ENCODE measurements around the gene FBXL17. TPM values are rescaled to one million over a fixed set of nuclear protein-coding genes. Genes with fewer than 3 reads are reported as not detected.

Gene FBXL17
- total RNA-seq, 1 experiment from 2014 or later: 18.2 TPM

DNA sequence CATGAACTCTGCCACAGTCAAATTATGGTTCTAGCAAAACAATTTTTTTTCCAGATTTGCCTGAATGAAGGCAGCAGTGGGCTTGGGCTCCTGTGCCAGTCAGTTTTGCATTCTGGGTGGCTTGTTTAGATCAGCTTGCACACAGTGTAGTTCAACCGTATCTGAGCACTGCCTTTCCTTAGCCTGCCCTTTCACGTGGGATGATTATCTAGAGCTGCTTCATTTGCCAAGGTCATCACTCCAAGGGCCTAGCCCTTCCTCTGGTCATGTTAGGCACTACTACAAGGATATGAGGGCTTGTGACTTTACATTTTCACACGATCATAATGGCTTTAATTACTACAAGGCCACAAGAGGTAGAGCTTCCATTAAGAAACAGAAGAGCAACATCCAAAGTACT, 560.6 kb downstream of the FBXL17 start:
- peaks cover 11% of the 10 kb centered on the region for H3K27me3 Mint-ChIP-seq (ENCODE audit: insufficient read depth, unreplicated experiment)
- H3K9me3 Mint-ChIP-seq (ENCODE audit: unreplicated experiment): peaks cover 16% of the 10 kb centered on the region
- POLR2A ChIA-PET: no interaction called here

DNA sequence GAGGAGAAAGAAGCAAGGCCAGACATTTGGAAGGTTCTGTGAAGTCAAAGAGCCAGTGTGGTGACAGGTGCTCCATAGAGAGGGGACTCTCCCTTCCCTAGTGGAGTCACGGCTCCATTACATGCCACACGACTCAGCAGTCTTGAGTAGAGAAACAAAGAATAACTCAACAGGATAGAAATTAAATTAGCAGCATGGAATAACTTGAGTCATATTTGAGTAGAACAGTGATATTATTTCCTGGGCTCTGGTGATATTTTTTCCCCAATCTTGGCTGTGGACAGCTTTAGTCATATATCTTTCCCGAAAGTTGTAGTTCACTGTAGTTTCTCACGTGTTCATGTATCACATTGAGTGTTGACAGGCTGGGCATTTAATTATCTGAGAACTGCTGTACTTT, 561.5 kb downstream of the FBXL17 start:
- H3K4me3 Mint-ChIP-seq (ENCODE audit: unreplicated experiment): no peak overlapping the region
- no peaks in the 10 kb centered on the region for H3K36me3 Mint-ChIP-seq (ENCODE audit: insufficient read depth, unreplicated experiment)
- no peak for DNase-seq (ENCODE audit: unreplicated experiment)
- no peaks in the 10 kb centered on the region for H3K4me1 Mint-ChIP-seq (ENCODE audit: insufficient read depth, unreplicated experiment)
- TF ChIP-seq, protein P1, sequence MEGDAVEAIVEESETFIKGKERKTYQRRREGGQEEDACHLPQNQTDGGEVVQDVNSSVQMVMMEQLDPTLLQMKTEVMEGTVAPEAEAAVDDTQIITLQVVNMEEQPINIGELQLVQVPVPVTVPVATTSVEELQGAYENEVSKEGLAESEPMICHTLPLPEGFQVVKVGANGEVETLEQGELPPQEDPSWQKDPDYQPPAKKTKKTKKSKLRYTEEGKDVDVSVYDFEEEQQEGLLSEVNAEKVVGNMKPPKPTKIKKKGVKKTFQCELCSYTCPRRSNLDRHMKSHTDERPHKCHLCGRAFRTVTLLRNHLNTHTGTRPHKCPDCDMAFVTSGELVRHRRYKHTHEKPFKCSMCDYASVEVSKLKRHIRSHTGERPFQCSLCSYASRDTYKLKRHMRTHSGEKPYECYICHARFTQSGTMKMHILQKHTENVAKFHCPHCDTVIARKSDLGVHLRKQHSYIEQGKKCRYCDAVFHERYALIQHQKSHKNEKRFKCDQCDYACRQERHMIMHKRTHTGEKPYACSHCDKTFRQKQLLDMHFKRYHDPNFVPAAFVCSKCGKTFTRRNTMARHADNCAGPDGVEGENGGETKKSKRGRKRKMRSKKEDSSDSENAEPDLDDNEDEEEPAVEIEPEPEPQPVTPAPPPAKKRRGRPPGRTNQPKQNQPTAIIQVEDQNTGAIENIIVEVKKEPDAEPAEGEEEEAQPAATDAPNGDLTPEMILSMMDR (IDR thresholded peaks at IDR 0.05; ENCODE audit: unreplicated experiment): no peak
- intact Hi-C loops (cut with micrococcal nuclease): no loop called here
- BruUV-seq (replicated peaks): no TSS peak
- H3K27me3 Mint-ChIP-seq (ENCODE audit: insufficient read depth, unreplicated experiment): peaks cover 11% of the 10 kb centered on the region
- H3K9me3 Mint-ChIP-seq (ENCODE audit: unreplicated experiment): peaks cover 16% of the 10 kb centered on the region
- no peak overlapping the region for H3K27ac Mint-ChIP-seq (ENCODE audit: low read depth, unreplicated experiment)
- POLR2A ChIA-PET: interaction anchor here (1.0 kb wide), 1 partner anchor 10 kb away, joined by 3 read pairs; no protein-coding TSS in a partner anchor
- CTCF ChIA-PET: no interaction called here

More for the DNA sequence above, 560.6 kb downstream of the FBXL17 start:
- CTCF ChIA-PET: no interaction called here
- Mint-ChIP-seq H3K4me1 (ENCODE audit: insufficient read depth, unreplicated experiment) (no peaks in the 10 kb centered on the region), H3K36me3 (ENCODE audit: insufficient read depth, unreplicated experiment) (no peaks in the 10 kb centered on the region), H3K4me3 (ENCODE audit: unreplicated experiment) (no peak overlapping the region), H3K27ac (ENCODE audit: low read depth, unreplicated experiment) (no peak overlapping the region)
- TF ChIP-seq, protein P1 (IDR thresholded peaks at IDR 0.05; ENCODE audit: unreplicated experiment): no peak
- BruUV-seq (replicated peaks): no TSS peak
- intact Hi-C loops (cut with micrococcal nuclease): no loop called here
- no peak for DNase-seq (ENCODE audit: unreplicated experiment)

DNA sequence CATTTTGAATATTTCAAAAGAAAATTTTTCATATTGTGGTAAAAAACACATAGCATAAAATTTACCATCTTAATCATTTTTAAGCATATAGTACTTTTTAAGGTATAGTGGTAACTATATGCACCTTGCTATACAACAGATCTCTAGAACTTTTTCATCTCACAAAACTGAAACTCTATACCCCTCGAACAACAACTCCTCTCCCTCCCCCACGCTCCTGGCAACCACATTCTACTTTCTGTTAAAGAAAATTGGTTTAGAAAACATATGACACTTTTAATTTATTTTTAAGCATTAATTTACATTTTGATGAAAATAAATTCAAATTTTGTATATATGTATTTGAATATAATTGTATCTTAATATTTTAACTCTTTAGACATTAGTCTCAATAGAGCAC, 563.9 kb downstream of the FBXL17 start:
- no peaks in the 10 kb centered on the region for H3K36me3 Mint-ChIP-seq (ENCODE audit: insufficient read depth, unreplicated experiment)
- peaks cover 13% of the 10 kb centered on the region for H3K9me3 Mint-ChIP-seq (ENCODE audit: unreplicated experiment)
- no peak overlapping the region for H3K4me3 Mint-ChIP-seq (ENCODE audit: unreplicated experiment)
- peaks cover 11% of the 10 kb centered on the region for H3K27me3 Mint-ChIP-seq (ENCODE audit: insufficient read depth, unreplicated experiment)
- TF ChIP-seq, protein P1 (IDR thresholded peaks at IDR 0.05; ENCODE audit: unreplicated experiment): no peak
- H3K4me1 Mint-ChIP-seq (ENCODE audit: insufficient read depth, unreplicated experiment): no peaks in the 10 kb centered on the region
- no peak overlapping the region for H3K27ac Mint-ChIP-seq (ENCODE audit: low read depth, unreplicated experiment)
- intact Hi-C loops (cut with micrococcal nuclease): no loop called here
- no peak for DNase-seq (ENCODE audit: unreplicated experiment)
- POLR2A ChIA-PET: no interaction called here
- CTCF ChIA-PET: no interaction called here
- BruUV-seq (replicated peaks): no TSS peak

DNA sequence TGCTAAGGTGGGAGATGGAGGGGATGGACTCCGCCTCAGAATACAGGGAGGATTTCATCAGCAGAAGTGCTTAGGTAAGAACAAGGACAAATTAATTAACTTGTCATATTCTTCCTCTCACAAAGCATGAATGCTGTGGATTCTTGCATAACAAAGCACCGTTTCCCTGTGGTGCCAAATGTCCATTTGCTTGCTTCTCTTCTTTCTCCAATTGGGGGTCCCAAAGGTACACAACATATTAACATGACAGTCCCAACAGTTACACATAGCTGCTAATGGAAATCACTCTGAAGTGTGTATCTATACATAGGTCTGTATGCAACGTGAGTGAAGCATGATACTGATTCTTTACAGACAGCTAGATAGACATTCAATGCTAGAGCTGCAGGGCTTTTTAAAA, 564.5 kb downstream of the FBXL17 start:
- TF ChIP-seq, protein P1 (IDR thresholded peaks at IDR 0.05; ENCODE audit: unreplicated experiment): no peak
- intact Hi-C loops (cut with micrococcal nuclease): no loop called here
- ChIA-PET CTCF (interaction anchor here (0.8 kb wide), 1 partner anchor 1904 kb away, joined by 3 read pairs; no protein-coding TSS in a partner anchor), POLR2A (interaction anchor here (0.9 kb wide), 1 partner anchor 28 kb away, joined by 3 read pairs; no protein-coding TSS in a partner anchor)
- Mint-ChIP-seq H3K27ac (ENCODE audit: low read depth, unreplicated experiment) (no peak overlapping the region), H3K4me3 (ENCODE audit: unreplicated experiment) (no peak overlapping the region), H3K4me1 (ENCODE audit: insufficient read depth, unreplicated experiment) (no peaks in the 10 kb centered on the region), H3K9me3 (ENCODE audit: unreplicated experiment) (peaks cover 8% of the 10 kb centered on the region), H3K27me3 (ENCODE audit: insufficient read depth, unreplicated experiment) (peaks cover 11% of the 10 kb centered on the region), H3K36me3 (ENCODE audit: insufficient read depth, unreplicated experiment) (no peaks in the 10 kb centered on the region)
- BruUV-seq (replicated peaks): no TSS peak
- no peak for DNase-seq (ENCODE audit: unreplicated experiment)
